ENCODE results near the gene TMOD3.
"Not testable (repeated sequence)": the region's sequence is repeated elsewhere in the genome, so short reads cannot be mapped to it uniquely, and the experiment has no call there.

The TMOD3 gene

DNA sequence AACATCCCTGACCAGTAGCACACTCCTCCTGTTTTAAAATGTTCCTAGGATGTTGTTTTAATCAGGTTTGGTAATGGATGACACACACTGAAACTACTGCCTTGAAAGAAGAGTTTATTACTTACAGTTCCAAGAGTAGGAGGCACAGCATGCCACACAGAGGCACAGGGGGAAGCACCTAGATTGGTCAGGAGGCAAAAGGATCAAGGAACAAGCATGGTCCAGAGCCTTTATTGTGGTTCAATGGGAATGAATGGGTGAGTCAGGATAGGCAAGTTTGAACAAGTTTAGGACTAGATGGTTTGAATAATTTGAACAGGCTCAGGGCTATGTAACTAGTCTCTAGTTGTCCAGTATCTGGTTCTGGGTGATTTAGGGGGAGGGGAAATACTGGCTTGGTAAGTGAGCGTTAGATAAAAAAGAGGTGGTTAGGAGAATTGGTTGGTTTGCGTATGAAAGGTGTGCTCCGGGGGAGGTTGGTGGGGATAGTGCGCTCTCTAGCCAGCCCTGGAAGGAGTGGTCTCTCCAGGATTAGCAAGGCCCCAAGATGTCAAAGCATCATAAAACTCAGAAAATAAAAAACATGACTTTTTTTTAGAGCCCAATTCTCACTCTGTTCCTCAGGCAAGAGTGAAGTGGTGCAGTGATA, 35.1 kb downstream of the TMOD3 start:
- DNase-seq (ENCODE audit: low read depth, low spot score), result no peak

DNA sequence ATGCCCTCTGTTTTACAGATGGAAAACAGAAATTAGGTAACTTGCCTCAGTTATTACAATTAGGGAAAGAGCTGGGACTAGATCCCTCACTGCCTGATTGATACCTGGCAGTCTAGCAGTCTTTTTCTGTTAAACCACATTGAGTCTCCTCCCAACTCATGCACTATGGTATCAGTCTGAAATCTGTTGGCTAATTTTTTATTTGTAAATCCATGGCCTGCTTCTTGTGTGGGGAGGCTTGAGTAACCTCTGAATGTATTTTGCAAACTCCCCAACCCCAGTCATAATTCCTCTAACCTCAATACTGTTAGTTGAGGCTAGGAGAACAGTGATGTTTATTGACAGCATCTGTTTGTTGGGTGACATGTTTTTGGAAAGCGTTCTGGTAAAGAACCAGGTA, 35.9 kb downstream of the TMOD3 start:
- DNase-seq (ENCODE audit: low read depth, low spot score), result no peak

DNA sequence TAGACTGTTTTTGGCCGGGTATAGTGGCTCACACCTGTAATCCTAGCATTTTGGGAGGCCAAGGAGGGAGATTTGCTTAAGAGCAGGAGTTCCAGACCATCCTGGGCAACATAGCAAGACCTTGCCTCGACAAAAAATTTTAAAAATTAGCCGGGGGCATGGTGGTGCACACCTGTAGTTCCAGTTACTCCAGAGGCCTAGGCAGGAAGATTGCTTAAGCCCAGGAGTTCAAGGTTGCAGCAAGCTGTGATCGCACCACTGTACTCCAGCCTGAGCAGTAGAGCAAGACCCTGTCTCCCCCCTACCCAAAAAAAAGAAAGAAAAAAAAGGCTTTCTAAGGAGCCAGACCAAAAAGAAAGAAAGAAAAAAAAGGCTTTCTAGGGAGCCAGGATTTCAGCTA, 36.7 kb downstream of the TMOD3 start:
- no peak for DNase-seq (ENCODE audit: low read depth, low spot score)

DNA sequence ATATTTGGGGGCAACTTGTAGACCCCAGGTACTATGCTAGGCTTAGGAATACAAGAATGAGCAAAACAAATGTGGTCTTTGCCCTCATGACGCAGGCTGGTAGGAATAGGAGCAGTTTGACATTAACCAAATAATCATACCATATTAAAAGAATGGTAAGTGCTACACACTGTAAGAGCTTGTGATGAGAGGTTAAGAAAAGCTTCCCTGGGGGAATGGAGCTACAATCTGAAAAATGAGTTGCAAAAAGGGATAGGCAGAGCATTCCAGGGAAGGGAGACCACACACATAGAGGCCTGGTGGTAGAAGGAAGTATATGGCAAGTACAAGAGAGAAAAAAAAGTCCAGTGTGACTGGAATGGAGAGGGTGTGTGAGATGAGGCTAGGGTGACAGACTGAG, 37.3 kb downstream of the TMOD3 start:
- DNase-seq (ENCODE audit: low read depth, low spot score), result no peak

DNA sequence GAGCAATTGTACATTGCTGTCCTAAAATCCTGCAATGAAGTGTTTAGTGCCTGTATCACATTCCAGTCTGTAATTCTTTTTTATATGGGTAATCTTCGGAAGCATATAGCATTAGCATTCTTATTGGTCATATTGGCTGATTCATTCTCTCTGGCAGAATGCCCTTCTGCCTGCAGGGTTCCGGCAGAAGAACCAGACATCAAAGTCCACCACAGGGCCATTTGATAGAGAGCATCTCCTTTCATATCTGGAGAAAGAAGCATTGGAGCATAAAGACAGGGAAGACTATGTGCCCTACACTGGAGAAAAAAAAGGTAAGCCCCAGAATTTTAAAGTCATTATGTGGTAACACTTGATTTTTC, 39.6 kb downstream of the TMOD3 start:
- no peak for DNase-seq (ENCODE audit: low read depth, low spot score)

DNA sequence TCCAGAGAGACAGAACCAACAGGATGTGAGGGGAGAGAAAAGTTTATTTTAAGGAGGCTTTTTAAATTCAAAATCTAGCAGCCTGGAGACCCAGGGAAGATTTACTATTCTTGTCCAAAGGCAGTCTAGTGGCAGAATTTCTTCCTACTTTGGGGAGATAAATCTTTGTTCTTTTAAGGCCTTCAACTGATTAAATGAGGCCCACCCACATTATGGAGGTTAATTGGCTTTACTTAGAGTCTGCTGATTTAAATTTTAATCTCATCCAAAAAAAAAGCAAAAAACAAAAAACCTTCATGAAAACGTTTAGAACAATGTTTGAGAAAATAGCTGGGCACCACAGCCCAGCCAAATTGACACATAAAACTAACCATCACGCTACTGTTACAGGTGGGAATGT, 41.3 kb downstream of the TMOD3 start:
- DNase-seq (ENCODE audit: low read depth, low spot score), result no peak

DNA sequence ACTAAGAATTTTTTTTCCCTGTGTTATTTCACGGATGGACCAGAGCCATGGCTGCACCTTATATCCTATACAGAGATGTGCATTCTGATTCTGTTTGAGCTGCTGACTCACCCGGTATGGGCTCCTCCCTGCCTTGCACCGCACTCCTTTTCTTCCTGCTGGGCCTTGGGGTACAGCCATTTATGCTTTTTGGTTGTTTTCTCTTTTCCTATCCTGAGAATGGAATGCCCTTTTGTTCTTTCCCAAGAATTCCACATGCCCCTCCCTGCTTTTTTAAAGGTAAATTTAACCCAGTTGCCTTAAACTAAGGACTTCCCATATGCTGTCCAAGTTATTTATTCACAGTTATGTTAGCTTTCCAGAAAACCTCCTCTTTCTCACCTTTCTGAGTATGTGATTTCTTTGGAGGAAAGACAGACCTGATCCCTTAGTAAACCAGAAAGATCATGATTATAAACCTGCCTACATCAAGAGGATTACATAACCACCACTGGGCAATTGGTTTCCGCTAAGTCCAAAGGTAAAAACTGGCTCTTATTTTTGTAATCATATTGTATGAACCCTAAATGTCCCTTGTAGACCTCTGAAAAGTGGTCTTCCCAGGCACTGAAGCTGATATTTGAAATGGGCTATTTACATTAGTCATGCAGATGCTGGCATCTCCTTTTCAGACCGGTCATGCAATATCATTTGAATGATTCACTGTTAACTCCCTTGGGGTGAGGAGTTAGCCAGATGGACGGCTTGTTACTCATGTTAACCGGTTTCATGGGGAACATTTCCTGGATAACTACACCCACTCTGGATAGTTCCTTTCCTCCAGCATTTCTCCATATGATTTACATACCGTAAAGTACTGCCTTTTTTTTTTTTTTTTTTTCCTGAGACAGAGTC, 45.5 kb downstream of the TMOD3 start:
- no peak for DNase-seq (ENCODE audit: low read depth, low spot score)

DNA sequence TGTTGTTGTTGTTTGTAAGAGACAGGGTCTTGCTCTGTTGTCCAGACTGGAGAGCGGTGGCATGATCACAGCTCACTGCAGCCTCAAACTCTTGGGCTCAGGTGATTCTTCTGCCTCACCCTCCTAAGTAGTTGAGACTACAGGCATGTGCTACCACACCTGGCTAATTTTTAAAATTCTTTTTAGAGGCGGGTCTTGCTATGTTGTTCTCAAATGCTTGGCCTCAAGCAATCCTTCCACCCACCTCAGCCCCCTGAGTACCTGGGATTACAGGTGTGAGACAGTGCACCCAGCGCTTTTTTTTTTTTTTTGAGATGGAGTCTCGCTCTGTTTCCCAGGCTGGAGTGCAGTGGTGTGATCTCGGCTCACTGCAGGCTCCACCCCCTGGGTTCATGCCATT, 46.7 kb downstream of the TMOD3 start:
- DNase-seq (ENCODE audit: low read depth, low spot score), result no peak

DNA sequence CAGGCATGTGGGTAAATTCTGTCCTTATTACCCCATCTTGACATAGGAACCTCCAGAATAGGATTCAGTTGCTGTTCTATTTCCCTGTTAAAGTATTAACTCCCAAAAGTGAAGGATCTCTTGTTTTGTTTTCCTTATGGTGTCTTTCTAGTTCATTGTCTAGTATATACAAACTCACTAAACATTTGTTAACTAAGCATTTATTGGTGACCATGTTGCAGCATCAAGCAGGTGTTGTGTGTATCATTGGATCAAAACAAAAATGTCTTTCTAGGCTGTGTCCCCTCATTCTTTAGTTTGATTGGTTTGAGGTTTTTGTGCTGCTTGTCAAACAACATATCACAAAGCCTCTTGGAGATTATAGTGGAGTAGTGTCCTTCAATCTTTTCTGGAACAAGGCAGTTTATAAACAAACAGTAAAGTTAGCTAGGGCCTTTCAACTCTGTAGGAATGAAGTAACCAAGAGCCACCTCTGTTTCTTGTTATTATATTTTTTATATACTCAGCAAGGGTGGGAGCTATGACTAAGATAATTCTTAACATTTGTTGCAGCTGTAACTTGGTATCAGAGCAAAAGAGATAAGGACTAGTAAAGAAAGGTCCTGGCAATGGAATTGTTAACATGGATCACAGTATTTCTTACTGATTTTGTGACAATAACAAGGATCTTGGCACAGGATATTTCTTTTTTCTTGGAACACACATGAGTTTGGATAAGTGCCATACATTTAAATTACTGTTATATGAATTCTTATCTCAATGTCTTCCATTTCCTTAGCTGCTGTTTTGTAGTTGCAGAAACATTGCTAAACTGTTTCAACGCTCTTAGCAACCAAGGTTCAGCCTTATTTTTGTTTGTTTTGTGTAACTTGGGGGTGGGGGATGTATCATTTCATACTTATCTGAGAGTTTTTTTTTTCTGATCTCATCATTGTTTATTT, 49.3 kb downstream of the TMOD3 start:
- no peak for DNase-seq (ENCODE audit: low read depth, low spot score)

DNA sequence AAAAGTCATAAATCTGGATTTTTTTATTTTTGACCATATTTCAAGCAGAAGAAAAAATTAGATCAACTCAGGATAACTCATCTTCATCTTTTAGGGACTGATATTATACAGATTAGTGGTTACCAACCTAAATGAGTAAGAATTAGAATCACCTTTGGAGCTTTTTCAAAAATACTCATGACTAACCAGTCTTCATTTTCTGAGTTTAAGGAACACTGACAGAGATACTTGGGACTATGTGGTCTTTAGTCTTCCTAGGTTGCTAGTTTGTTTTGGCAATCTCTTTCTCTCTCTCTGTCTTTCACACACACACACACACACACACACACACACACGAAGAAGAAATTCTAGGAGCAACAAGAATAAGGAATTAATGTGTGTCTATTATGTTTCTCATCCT, 50.1 kb downstream of the TMOD3 start:
- DNase-seq (ENCODE audit: low read depth, low spot score), result no peak

DNA sequence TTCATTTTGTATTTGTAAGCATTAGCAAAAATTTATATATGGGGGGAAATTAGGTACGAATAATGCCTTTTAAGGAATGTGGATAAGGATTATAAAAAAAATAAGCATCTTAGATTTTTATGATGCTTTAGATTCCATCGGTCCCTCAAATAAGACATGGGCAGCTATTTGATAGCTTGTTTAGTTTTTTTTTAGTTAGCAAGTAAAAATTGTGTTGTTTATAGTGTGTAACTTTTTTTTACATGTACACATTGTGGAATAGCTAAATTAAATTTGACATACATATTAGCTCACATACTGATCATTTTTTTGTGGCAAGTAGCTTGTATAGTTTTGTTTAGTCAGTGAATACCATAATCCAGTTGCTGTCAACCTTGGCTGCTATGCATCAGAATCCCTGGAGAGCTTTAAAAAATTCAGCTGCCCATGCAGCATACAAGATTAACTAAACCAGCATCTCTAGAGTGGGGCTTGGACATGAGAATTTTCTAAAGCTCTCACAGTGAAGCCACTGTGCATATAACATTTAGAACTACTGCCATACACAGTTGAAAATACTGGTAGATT, 53.9 kb downstream of the TMOD3 start:
- DNase-seq (ENCODE audit: low read depth, low spot score), result no peak

DNA sequence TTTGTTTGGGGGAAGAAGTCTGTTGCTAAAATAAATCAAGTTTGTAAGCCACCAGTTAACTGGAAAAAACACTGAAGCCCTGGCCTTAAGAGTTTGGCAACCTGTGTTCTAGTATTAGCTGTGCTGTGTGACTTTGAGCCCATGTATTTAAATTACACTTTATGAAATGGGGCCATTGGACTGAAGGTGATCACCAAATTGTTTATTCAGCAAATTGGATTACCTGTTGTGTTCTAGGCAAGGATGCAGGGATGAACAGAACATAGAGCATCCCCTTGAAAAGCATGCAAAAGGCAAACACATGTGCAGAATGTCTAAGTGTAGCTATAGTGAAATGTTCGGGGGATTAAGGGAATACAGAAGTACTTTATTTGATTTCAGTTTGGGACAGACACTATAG, 54.6 kb downstream of the TMOD3 start:
- DNase-seq (ENCODE audit: low read depth, low spot score), result no peak

DNA sequence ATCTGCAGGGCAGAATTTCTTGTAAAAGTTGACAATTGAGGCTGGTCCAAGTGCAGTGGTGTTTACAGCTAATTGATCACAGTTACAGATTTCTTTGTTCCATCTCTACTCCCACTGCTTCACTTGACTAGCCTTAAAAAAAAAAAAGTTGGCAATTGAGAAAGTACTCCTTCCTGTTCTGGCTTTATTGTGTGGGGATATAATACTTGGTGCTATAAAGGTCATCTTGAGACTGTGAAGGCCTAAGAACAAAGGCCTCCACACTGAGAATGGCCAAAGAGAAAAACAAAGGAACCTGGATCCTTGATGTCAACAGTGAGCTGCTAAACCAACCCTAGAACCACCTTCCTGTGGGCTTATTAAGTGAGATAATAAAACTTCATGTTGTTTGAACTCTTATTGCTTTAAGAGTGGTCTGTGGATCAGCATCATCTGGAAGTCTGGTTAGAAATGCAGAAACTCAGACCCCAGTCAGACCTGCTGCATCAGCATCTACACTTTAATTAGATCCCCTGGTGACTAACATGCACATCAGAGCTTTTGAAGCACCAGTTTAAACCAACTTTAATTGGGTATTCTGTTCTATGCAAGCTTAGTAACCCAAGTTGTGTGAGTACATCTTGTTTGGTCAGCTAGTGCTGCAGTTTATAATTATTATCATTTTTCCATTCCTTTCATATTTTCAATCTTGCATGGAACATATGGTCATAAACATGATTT, 55.2 kb downstream of the TMOD3 start:
- no peak for DNase-seq (ENCODE audit: low read depth, low spot score)

DNA sequence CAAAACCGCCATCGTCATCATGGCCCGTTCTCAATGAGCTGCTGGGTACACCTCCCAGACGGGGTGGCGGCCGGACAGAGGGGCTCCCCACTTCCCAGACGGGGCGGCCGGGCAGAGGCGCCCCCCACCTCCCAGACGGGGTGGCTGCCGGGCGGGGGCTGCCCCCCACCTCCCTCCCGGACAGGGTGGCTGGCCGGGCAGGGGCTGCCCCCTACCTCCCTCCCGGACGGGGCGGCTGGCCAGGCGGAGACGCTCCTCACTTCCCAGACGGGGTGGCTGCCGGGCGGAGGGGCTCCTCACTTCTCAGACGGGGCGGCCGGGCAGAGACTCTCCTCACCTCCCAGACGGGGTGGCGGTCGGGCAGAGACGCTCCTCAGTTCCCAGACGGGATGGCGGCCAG, 56.3 kb downstream of the TMOD3 start:
- not testable (repeated sequence) for DNase-seq (ENCODE audit: low read depth, low spot score)

DNA sequence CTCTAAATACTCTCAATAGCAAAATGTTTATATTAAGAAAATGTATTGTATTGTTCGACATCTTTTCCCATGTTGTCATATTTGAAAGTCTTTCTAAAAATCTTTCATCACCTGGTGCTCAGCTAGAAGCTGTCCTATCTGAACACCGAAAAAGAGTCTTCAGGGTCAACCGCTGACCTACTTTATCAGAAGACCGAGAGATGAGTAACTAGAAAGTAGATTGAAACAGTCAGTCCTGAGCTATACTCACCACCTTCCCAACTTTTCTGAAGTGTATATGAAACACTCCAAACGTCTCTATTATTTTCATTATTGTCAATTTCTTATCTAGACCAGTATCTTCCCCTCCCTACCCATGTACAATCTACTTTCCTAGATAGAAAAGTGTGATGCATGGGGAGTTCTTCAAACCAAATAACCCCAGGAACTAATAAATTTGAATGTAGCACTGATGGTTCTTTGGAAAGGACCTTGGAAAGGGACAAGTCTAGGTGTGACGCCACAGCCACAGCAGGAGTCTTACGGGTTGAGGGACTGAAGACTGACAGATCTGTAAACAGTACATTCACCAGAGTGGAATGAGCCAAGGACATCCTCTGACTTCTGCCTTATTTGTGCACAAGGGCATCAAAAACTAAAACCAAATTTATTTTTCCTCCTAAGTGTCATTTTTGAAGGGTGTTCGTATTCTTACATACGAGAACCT, 58.6 kb downstream of the TMOD3 start:
- no peak for DNase-seq (ENCODE audit: low read depth, low spot score)

DNA sequence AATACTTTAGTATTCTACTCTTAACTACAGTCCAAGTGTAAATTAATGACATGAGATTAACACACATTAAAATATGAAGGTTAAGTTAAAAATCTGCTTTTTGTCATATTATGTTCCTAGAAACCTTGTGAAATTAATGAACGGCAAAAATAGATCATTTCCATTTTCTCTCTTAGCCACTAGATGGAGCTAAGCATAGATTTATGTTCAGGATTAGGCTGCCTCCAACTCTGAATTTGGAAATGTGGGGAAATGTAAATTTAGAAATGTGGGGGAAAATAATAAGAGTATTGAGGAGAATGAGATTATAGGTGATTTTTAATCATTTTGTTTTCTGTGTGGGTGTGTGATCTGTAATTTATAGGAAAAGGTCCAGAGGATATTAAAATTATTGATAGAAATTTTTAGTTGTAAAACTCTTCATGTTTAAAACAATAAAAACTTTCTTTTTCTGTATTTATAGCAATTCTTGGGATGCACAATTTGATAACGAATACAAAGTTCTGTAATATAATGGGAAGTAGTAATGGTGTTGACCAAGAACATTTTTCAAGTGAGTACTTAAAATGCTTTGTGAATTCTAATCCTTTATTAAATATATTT, 59.2 kb downstream of the TMOD3 start:
- DNase-seq (ENCODE audit: low read depth, low spot score), result no peak

DNA sequence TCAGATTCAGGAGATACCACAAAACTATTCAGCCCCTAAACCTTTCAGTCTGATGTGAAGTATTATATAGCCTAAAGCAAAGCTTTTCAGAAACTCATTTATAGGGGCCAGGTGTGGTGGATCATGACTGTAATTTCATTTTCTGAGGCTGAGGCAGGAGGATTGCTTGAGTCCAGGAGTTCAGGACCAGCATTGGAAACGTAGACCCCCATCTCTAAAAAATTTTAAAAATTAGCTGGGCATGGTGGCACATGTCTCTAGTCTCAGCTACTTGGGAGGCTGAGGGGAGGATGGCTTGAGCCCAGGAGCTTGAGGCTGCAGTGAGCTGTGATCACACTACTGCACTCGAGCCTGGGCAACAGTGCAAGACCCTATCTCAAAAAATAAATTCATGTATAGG, 60.0 kb downstream of the TMOD3 start:
- no peak for DNase-seq (ENCODE audit: low read depth, low spot score)

DNA sequence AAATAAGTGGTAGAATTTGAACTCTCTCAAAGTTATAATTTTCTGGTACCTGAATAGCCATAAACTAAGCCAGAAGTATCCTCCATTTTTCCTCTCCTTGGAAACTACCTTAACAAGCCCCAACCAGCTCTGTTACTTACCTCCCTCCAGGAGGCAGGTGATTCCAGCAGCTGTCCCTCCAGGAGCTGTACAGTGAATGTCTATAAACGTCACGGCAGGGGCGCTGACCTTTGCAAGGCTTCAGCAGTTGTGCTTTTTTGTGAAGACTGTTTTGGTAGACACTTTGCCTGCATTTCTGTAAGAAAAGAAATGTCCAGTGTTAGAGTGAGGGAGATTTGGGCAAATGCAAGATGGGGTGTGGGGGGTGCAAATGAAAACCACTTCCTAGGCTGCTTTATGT, 75.0 kb downstream of the TMOD3 start:
- no peak for DNase-seq (ENCODE audit: low read depth, low spot score)

DNA sequence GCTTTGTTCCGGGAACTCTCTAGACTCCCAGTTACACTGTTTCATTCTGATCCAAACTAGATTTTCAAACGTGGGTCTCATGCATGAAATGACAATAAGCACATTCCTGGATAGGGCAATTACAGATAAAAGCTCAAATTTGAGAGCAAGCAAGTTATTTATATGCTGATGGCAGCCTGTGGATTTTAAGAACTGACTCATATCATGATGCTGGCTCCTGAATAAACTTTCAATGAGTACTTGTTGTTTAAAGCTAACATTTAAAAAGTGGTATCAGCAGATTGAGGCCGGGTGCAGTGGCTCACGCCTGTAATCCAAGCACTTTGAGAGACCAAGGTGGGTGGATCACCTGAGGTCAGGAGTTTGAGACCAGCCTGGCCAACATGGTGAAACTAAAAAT, 75.5 kb downstream of the TMOD3 start:
- no peak for DNase-seq (ENCODE audit: low read depth, low spot score)

DNA sequence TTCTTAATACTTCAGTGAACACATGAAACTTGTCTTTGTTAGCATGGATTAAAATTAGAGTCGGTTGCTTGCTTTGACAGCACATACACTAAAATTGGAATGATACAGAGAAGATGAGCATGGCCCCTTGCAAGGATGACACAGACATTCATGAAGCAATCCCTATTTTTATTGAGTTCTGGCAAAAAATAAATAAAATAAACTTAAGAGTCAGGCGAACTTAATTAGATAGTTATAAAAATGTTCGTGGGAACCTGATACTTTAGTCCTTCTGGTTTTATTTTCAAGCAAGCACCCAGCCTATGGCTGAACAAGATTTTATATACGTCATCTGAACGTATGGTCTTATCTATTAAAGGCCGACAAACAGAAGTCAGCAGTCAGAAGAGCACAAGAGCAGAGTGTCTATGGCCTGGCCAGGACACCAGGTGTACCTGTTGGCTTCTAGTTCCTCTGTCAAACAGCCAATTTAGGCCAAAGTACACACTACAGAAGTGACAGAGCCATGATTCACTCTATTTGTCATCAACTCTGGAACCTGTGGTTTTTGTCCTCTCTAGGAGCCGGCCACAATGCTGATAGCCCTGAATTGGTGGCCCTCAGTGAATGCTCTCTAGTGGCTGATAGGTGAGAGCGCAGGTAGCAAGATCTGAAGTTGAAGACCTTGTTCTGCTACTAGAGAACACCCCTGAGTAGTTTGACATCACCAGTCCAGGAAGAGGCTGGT, 77.8 kb downstream of the TMOD3 start:
- DNase-seq (ENCODE audit: low read depth, low spot score), result no peak
